B cell (primary cell): ENCODE results near the gene PIP4K2C.

Source experiments
- CTCF ChIP-seq: fragments of 200-600 bp; IDR thresholded peaks from one replicate; pipeline ENCODE4 v1.8.0; 2022; ENCODE audit warnings: antibody characterized with exemption, mild to moderate bottlenecking
- EZH2 ChIP-seq: IDR thresholded peaks from 2 replicates; pipeline ENCODE4 v1.6.1; 2012; ENCODE audit warnings: borderline replicate concordance, low read depth, mild to moderate bottlenecking, moderate library complexity, low read length; ENCODE audit not compliant: insufficient read depth, poor library complexity, severe bottlenecking

DNA sequence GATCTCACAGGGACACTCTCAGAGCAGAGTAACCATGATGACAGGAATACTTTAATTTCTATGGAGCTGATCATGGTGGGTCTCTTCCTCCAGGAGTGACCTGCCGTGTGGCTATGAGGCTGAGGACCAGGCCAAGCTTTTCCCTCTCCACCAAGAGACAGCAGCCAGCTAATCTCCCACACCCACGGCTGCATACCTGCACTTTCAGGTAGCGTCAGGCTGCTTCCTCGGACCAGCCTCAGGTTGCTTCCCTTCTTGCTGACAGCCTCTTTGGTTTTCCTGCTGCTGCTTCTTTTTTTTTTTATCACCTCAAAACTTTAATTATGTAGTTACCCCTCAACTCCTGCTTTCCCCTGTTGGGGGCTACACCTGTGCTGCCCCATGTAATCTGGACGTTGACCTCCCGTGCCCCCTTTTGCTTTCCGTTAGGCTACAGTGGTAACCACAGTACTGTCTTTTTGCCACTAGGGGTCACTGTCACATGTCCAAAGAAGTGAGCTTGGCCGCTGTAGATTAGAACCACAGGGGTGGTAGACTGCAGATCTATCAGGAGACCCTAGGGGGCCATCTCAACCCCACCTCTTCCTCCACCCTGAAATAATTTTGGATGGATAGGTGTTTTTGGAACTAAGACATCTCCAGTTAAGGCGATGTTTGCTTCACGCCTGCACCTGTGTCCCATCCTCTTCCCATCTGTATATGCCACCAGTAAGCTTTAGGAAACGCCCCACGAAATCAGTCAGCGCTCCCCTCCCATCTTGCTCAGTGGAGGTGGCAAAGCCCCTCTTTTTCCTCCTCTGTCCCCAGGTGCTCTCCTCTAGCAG, 7.8 kb upstream of the PIP4K2C start:
- TF ChIP-seq CTCF (peak; percentile 98), EZH2 (no peak)
